Activated T-helper 1 cell treated with anti-CD3 and anti-CD28 coated beads, Interleukin-2, amount 50 U/mL, for 16 hours (primary cell): ENCODE data around the gene GALNT9.
A peak's percentile ranks its signal among the peaks of the same experiment; 100 is the strongest.

ENCODE experiments used
- DNase-seq, 2 donors: peaks; one replicate each; pipeline ENCODE4 v3.0.0-alpha.2; 2020; ENCODE audit warnings: low read depth in 1 of 2, low spot score in 1 of 2

Gene GALNT9

GRCh38 chr12:132327336-132328171 lies 1.8 kb downstream of the GALNT9 start:
- peak in 1 of 2 donors; percentile 22 for DNase-seq

- DNase-seq = no peak
These were observed 2.7 kb downstream of the GALNT9 start for GRCh38 chr12:132326646-132327045.

- no peak for DNase-seq
These were observed 3.7 kb downstream of the GALNT9 start for GRCh38 chr12:132325733-132326130.

GRCh38 chr12:132324841-132325732 lies 4.3 kb downstream of the GALNT9 start:
- no peak for DNase-seq

GRCh38 chr12:132324173-132324572 lies 5.2 kb downstream of the GALNT9 start:
- DNase-seq = no peak

- no peak for DNase-seq
These were observed 6.0 kb downstream of the GALNT9 start for GRCh38 chr12:132323171-132324010.

GRCh38 chr12:132322206-132323132 lies 6.9 kb downstream of the GALNT9 start:
- no peak for DNase-seq

- no peak for DNase-seq
These were observed 7.9 kb downstream of the GALNT9 start for GRCh38 chr12:132321321-132322118.

- DNase-seq = no peak
These were observed 8.6 kb downstream of the GALNT9 start for GRCh38 chr12:132320767-132321211.

GRCh38 chr12:132319991-132320570 lies 9.3 kb downstream of the GALNT9 start:
- no peak for DNase-seq

GRCh38 chr12:132319359-132319950 lies 9.9 kb downstream of the GALNT9 start:
- no peak for DNase-seq

- DNase-seq = no peak
These were observed 10.8 kb downstream of the GALNT9 start for GRCh38 chr12:132318618-132319033.

- DNase-seq = no peak
These were observed 11.3 kb downstream of the GALNT9 start for GRCh38 chr12:132318135-132318534.

- no peak for DNase-seq
These were observed 12.0 kb downstream of the GALNT9 start for GRCh38 chr12:132317233-132317938.

- DNase-seq = no peak
These were observed 12.7 kb downstream of the GALNT9 start for GRCh38 chr12:132316497-132317232.

GRCh38 chr12:132315951-132316350 lies 13.4 kb downstream of the GALNT9 start:
- DNase-seq = no peak

GRCh38 chr12:132315507-132315906 lies 13.9 kb downstream of the GALNT9 start:
- no peak for DNase-seq
